Right lobe of liver (tissue), 4 donors: ENCODE data around the gene CARHSP1.

Source experiments
- POLR2A ChIP-seq: fragments of 450-650 bp; IDR thresholded peaks from one replicate; pipeline ENCODE4 v1.6.1; 2017; ENCODE audit warnings: antibody characterized with exemption, mild to moderate bottlenecking
- TF ChIP-seq, protein P1 (sequence below), 4 donors: fragments of 200-600 bp in 3 of 4; fragments of 450-650 bp in 1 of 4; IDR thresholded peaks; one replicate each; pipeline versions ENCODE4 v1.5.1 to v1.8.0; 2016 to 2022; ENCODE audit warnings: antibody characterized with exemption in 4 of 4, mild to moderate bottlenecking in 2 of 4
- donor health status: DM: no; HTN: no; CAD: no.
- donor health status: DM: no; HTN: no; CAD: no.
- donor health status: DM: no; HTN: yes; CAD: no.

- TF ChIP-seq, protein P1, sequence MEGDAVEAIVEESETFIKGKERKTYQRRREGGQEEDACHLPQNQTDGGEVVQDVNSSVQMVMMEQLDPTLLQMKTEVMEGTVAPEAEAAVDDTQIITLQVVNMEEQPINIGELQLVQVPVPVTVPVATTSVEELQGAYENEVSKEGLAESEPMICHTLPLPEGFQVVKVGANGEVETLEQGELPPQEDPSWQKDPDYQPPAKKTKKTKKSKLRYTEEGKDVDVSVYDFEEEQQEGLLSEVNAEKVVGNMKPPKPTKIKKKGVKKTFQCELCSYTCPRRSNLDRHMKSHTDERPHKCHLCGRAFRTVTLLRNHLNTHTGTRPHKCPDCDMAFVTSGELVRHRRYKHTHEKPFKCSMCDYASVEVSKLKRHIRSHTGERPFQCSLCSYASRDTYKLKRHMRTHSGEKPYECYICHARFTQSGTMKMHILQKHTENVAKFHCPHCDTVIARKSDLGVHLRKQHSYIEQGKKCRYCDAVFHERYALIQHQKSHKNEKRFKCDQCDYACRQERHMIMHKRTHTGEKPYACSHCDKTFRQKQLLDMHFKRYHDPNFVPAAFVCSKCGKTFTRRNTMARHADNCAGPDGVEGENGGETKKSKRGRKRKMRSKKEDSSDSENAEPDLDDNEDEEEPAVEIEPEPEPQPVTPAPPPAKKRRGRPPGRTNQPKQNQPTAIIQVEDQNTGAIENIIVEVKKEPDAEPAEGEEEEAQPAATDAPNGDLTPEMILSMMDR (IDR thresholded peaks at IDR 0.05), result no peak
- no peak for TF ChIP-seq POLR2A
These were observed 50.1 kb downstream of the CARHSP1 start for GRCh38 chr16:8818504-8819270.
